Dermis microvascular lymphatic vessel endothelial cell (primary cell): ENCODE measurements around the gene PRSS56. TPM values are rescaled to one million over a fixed set of nuclear protein-coding genes. Genes with fewer than 3 reads are reported as not detected.
A peak's percentile ranks its signal among the peaks of the same experiment; 100 is the strongest.
"Not testable (repeated sequence)": the region's sequence is repeated elsewhere in the genome, so short reads cannot be mapped to it uniquely, and the experiment has no call there.

Experiments
- DNase-seq, 2 donors: peaks; one replicate each; pipeline versions ENCODE4 v3.0.0 to v3.0.0-alpha.2; 2010; ENCODE audit warnings: low read depth in 2 of 2
- total RNA-seq: library from RNA; depleted of rRNA; stranded (reverse); fragments of >200 nt; gene quantifications from 2 replicates; pipeline ENCODE4 v1.2.1, GENCODE V29; 2014

Gene PRSS56
- total RNA-seq, 1 donor from 2014 or later, result not detected

DNA sequence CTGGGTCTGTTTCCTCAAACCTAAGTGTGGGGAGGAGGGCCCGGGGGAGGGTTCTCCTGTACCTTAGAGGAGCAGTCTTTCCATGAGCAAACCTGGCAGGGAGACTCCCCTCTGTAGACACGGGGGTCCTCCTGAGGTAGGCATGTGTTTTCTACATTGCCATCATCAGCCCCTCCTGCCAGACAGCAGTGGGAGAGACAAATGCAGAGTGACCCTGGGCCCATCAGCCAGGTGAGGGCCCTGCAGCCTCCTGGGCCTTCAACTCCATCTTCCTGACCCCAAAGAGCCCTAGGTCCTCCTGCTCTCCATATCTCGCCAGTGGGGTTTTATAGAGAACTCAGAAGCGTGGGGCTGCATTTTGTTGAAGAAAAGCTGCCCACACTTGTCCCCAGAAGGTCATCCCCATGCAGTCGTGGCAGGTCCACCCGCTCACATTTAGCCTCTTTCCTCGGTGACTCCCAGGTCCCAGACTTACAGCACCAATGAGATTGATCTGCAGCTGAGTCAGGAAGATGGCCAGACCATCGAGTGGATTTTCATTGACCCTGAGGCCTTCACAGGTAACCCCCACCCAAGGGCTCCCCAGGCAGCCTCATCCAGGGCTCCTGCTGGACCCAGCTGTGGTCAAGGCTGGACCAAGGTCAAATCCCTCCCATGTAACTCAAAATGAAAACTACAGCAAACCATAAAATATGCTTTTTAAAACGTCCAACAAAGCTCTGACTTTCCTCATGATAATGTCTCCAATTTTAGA is 21.9 kb downstream of the PRSS56 start:
- DNase-seq, result no peak

DNA sequence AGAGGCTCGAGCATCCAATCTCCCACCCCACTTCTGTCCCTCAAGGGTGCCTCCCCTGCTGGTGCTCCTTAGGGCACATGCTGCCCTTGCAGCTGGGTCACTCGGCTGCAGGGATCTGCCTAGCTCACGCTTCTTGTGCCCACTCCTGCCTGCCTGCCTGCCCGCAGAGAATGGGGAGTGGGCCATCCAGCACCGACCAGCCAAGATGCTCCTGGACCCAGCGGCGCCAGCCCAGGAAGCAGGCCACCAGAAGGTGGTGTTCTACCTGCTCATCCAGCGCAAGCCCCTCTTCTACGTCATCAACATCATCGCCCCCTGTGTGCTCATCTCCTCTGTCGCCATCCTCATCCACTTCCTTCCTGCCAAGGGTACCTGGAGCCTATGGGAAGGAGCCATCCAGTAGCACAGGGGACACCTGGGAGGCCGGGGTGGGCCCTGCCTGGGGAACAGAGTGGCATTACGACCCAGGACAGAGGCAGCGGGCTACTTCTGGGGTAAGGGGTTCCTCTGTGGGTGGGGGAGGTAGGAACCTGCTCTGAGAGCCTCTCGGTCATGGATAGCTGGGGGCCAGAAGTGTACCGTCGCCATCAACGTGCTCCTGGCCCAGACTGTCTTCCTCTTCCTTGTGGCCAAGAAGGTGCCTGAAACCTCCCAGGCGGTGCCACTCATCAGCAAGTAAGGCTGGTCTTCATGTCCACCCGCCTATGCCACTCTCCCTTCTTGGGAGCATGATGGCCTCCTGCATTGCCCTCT is 22.7 kb downstream of the PRSS56 start:
- no peak for DNase-seq

DNA sequence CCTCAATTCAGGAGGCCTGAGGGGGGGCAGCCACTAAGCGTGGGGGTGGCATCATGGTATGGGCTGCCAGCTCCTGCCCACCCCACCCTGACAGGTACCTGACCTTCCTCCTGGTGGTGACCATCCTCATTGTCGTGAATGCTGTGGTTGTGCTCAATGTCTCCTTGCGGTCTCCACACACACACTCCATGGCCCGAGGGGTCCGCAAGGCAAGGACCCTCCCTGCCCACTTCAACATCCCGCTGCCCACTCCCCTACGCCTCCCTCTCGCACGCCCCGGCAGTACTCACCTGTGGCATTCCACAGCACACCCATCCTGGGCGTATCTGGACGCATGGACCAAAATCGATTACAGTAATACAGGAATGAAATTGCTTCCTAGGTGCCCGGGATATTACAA is 23.3 kb downstream of the PRSS56 start:
- no peak for DNase-seq

DNA sequence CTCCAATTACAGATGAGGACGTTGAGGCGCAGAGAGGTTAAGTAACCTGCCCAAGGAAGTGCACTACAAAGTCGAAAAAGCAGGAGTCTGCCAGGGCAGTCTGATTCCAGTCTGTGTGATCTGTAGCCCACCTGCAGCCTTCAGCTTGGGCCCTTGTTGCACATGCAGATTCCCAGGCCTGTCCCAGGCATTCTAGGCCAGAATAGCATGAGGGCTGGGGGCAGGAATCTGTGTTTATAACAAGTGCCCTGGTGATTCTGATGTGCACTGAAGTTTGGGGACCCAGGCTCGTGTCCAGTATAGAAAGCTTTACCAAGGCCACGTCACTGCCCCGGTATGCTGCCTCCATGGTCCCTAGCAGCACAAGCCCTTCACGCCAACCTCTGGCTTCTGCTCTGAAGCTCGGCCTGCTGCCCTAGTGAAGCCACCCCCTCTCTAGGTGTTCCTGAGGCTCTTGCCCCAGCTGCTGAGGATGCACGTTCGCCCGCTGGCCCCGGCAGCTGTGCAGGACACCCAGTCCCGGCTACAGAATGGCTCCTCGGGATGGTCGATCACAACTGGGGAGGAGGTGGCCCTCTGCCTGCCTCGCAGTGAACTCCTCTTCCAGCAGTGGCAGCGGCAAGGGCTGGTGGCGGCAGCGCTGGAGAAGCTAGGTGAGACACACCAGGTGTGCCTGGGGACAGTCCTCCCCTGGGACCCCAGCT is 23.9 kb downstream of the PRSS56 start:
- no peak for DNase-seq

DNA sequence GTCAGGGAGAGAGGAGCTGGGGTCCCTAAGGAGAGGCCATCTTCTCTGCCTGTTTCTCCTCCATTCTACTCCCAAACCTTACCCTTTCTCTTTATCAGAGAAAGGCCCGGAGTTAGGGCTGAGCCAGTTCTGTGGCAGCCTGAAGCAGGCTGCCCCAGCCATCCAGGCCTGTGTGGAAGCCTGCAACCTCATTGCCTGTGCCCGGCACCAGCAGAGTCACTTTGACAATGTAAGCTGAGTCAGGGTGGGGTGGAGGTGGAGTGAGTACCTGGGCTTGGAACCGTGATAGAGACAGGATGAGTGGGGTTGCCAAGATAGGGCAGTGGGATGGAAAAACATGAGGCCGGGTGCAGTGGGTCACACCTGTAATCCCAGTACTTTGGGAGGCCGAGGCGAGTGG is 24.5 kb downstream of the PRSS56 start:
- DNase-seq, result no peak

DNA sequence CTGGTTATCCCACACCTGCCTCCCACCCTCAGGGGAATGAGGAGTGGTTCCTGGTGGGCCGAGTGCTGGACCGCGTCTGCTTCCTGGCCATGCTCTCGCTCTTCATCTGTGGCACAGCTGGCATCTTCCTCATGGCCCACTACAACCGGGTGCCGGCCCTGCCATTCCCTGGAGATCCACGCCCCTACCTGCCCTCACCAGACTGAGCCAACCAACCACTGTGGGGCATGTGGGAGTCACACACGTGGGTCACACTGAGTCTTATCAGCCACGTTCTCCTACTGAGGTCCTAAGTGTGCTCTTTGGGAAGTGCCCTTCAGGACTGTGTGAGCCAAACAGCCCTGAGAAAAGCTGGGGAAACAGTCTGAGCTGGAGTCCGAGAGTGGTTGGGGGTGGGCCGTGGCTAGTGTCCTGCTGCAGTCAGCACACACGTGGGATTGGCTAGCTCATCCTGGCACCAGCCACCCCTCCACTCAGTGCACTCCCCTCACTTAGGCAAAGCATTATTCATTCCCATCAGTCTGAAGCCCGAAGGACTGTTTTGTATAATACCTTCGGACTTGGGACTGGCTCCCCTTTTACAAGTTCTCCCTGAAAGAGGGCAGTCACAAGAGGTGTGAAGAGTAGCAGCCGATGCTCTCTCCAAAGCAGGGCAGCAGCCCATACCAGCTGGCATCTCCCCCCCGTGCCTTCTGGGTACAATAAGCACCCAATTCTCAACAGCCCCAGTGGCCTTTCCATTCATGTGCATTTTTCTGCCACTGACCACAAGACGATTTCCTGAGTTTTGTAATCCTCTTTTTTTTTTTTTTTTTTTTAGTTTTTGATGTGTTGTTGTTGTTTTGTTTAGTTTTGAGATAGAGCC is 25.6 kb downstream of the PRSS56 start:
- no peak for DNase-seq

DNA sequence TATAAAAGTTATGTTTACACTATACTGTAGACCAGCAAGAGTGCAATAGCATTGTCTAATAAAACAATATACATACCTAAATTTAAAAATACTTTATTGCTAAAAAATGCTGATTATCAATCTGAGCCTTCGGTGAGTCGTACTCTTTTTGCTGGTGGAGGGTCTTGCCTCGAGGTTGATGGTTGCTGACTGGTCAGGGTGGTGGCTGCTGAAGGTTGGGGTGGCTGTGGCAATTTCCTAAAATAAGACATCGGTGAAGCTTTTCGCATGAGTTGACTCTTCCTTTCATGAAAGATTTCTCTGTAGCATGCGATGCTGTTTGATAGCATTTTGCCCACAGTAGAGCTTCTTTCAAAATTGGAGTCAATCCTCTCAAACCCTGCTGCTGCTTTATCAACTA is 27.8 kb downstream of the PRSS56 start:
- DNase-seq, result no peak

DNA sequence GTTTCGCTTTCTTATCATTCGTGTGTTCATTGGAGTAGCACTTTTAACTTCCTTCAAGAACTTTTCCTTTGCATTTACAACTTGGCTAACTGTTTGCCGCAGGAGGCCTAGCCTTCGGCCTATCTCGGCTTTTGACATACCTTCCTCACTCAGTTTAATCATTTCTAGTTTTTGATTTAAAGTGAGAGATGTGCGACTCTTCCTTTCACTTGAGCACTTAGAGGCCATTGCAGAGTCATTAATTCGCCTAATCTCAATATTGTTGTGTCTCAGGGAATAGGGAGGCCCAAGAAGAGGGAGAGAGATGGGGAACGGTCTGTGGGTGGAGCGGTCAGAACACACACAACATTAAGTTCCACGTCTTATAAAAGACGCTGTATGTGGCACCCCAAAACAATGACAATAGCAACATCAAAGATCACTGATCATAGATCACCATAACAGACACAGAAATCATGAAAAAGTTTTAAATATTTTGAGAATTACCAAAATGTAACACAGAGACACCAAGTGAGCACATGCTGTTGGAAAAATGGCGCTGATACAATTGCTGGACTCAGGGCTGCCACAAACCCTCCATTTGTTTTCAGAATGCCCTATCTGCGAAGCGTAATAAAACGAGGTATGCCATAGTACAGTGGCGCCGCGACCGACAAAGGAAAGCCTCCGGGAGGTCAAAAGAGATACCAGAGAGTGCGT is 29.6 kb downstream of the PRSS56 start:
- DNase-seq, result peak in 1 of 2 donors; percentile 10

DNA sequence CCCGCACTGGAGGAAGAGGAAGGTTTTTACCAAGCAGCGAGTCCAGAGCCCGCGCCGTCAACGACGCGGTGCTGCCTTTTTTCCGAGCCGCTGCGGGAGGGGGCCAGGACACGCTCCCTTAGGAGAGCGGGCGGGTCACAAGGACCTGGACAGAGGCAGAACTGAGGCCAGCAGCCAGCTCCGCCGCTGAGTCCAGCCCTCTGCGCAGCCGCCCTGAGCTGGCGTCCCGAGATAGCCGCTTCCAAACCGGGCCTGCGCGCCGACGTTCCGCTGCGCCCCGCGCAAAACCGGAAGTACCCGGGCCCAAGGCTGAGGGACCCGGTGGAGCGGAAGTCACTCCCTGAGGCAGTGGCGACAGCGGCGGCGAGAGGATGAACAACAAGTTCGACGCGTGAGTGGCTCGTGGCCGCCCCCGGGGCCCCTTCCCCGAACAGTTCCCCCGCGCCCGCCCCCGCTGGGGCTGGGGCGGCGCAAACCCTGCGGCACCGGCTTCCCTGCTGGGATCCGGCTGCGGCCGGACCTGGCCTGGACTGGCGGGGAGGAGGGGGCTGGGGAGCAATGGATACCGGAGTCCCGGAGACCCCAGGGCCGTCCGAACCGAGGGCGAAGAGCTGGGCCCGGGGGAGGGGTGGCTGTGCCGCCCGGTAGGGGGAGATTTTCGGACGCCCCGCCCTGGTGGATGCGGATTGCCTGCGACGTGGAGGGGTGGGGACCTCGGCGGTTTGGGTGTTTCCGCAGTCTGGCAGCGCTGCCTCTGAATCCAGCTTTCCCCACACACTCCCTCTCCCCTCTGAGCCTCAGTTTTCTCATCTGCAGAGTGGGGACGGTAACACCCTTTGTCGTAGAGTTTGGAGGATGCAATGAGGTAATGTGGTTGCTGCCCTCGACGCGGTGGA is 30.4 kb downstream of the PRSS56 start, which contains the start of the genes EIF4E2 and TIGD1:
EIF4E2 (plus strand) TSS at position 336 of the 896 bp plus-strand sequence; CDS start at position 372, 36 bp downstream.
TIGD1 (minus strand) TSS at position 204 of the 896 bp plus-strand sequence. CDS start 675 bp downstream, outside the sequence.
- DNase-seq, result peak; percentile 90 to 95

DNA sequence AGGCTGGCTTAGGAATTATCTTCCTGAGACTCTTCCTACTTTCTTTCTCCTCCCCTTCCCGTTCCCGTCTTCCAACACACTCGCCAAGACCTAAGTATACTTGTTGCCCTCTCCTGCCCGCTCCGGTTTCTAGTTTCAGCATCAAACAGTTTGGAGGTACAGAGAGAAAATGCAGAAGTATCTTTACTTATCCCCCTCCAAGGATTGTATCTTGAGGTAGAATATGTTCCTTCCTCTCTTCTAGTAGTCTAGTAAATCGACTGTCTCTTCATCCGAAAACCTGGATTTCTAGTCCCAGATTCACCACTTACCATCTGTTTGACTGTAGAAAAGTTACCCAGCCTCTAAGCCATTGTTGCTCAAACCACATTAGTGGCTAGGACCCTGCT is 31.1 kb downstream of the PRSS56 start:
- DNase-seq, result no peak

DNA sequence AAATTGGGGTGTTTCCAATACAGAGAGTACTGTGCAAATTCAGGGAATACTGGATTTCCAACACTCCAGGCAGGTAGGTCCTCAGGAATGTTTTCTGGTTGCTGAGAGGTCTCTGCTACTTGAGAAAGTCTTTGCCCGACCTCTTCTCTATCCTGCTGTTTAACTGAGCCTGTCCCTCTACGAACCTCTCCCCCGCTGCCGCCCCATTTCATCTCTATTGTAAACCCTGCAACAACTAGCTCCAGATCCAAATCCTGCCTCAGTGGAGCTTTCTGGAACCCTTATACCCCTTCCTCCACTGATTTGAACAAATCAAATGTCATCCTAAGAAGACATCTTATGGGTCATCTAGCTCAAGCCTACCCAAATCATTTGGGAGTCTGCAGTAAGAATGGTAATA is 31.6 kb downstream of the PRSS56 start:
- no peak for DNase-seq

DNA sequence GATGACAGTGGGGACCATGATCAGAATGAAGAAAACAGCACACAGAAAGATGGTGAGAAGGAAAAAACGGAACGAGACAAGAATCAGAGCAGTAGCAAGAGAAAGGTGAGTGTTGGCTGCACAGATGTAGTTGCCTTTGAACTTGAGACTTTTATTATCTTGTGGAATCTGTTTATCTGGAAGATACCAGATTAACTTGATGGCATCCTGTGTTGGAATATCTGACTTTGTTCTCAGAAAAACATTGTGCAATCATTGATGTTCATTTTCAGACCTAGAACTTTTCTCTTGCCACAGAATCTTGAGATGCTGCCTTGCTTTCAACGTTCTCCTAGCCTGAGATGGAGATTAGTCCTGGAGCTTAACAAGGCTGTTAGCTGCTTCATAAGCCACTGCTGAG is 36.2 kb downstream of the PRSS56 start:
- no peak for DNase-seq

DNA sequence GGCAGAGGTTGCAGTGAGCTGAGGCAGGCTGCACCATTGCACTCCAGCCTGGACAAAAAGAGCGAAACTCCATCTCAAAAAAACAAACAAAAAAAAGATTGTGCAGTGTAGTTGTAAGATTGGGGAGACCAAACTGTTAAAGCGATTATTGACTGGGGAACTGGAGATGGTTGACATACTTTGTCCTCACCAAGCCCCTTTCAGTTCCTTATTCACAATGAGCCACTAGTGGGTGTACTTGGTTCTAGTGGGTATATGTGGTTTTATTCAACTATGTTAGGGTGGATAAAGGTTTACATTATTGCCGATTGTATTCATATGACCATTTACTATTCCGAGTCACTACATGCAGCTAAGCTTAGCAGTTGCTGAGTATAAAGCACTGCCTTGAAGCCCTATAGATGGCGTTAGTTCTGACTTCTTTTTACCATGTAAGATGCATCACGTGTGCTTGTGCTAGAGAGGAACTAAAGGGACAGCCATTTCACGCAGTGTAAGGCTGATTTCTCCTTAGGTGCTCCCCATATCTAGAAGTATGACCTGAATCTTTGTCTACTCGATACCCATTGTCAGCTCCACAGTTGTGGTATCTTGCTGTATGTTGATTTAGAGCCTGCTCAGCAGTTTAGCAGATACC is 42.4 kb downstream of the PRSS56 start:
- DNase-seq, result no peak

DNA sequence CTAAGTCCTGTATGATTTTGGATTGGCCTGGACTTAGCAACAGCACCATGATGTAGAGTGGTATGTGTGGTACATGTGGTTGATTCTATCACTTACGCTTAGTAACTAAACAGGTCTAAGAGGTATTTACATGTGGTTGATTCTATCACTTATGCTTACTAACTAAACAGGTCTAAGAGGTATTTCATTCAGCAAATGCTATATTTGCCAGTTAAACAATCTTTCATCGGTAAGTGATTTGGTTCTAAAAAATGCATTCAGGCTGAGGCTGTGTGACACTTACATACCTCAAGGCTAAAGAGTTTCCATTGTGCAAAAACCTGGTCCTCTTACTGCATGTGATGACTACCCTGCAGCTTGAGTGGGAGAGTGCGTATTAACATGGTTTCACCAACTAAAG is 43.4 kb downstream of the PRSS56 start:
- no peak for DNase-seq

DNA sequence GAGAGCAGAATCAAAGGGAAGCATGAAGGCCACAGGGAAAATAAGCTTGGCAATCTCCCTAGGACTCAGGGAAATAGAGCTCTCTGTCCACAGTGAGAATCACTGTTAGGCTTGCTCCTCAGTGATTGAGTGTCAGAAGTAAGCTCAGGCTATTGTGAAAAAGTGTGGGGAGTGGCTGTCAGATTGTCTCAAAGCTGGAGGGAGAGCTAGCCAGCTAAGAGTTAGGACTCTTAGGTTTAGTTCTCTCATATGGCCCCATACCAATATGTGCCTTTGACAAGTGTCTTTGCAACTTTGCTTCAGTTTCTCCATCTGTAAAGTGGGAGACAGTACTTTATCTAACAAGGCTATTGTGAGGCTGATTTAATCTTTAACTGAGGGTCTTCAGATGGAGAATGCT is 47.5 kb downstream of the PRSS56 start:
- no peak for DNase-seq

DNA sequence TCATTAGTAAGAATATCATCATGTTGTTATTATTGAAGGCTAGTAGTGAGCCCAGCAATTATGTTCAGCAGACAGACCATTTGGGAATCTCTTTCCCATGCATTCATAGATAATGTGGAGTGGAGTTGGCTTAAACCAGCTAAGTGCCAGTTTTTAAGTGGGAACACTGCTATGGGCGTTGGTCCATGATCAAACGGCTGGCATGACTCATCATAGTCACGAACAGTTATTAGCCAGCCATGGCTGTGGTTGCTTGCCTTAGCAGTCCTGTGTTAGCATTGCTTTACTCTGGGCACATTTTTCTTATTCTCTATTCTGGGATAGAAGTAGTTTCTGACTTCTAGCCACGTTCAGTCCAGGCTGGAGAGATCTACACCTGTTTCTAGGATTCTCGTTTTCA is 48.0 kb downstream of the PRSS56 start:
- peak in 1 of 2 donors; percentile 29 for DNase-seq

DNA sequence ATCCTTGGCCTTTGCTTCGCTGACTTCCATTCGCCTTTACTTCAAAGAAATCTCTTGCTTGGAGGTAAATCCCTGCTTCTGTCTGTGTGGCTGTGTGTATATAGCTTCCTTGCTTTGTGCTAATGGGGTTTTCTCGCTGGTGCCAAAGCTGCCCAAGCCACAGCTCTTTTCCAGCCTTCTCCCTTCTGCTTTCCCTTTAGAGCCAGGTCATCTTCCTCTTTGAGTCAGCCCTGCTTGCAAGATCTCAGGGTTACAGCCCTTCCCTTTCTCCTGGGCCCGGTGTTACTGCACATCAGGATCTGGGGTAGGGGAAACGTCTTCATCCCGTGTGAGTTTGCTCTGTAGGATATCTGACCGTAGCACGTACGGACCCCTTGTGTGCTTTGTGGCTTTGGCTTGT is 49.4 kb downstream of the PRSS56 start:
- DNase-seq, result no peak

DNA sequence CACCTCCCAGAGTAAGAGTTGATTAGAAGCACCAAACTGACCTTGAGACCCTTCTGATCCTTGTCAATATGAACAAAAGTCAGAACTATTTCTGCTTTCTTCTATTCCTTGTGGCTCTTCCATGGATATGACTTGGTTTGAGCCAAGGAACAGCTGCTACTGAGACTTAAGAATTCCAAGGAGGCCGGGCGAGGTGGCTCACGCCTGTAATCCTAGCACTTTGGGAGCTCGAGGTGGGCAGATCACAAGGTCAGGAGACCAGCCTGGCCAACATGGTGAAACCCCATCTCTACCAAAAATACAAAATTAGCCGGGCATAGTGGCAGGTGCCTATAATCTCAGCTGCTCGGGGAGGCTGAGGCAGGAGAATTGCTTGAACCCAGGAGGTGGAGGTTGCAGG is 50.3 kb downstream of the PRSS56 start:
- not testable (repeated sequence) for DNase-seq

DNA sequence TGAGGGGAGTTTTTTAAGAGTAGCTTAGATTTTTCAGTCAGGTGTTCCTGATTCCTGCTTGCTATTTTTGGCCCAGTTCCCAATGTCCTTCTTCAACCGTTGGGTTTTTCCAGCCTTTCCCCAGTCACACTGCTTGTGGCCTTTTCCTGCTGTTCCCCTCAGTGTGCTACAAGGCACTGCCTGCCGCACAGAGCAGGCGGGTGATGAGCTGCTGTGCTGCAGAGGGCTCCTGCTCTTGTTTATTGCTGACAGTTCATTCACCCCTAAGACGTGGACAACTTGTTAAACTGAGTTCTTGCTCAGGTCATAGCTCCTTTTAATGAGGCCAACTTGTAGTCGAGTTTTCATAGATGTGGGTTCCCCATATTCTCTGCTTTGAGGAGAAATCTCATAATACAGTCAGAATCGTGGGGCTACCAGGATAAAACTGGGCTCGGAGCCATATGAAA is 50.9 kb downstream of the PRSS56 start:
- peak; percentile 67 to 73 for DNase-seq
